Left hindlimb (tissue), 1 donor: Measurements from ENCODE around the gene ZFYVE21.

Source experiments
- DNase-seq: peaks from one replicate; pipeline ENCODE4 v3.0.0-alpha.2; 2018

The ZFYVE21 gene

DNA sequence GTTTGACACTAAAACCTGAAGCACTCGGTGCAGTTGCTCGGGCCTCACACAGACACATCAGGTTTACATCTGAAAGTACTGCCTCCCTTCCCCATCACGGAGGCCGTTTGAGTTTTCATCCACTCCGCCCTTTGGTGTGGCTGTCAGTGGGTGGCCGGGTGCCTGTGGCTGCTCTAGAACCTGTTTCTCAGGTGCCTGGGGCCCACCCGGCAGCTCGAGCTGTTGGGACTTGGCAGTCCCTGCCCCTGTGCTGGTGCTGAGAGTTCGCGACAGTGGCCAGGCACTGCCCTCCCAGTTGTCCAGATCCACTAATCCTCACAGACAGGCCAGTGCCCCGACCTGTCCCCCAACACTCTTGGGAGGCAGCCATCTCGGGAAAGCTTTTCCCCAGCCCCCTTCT lies 22.7 kb upstream of the ZFYVE21 start:
- DNase-seq = no peak

DNA sequence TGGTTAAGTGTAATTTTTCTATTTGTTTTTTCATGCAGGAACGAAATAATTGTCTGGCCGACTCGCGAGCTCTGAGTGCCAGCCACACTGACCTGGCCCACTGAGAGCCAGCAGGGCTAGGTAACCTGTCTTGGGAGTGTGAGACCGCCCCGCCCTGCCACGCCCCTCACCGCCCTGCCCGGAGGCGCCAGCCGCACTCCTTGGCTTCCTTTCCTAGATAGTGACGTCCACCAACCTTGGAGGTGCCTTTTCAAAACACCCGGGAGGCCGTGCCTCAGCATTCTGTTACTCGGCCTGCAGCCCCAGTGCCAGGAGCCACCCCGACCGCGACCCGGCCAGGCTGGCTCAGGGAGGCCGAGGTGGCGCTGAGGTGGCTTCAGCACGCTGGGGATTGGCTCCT lies 22.1 kb upstream of the ZFYVE21 start:
- DNase-seq = no peak

DNA sequence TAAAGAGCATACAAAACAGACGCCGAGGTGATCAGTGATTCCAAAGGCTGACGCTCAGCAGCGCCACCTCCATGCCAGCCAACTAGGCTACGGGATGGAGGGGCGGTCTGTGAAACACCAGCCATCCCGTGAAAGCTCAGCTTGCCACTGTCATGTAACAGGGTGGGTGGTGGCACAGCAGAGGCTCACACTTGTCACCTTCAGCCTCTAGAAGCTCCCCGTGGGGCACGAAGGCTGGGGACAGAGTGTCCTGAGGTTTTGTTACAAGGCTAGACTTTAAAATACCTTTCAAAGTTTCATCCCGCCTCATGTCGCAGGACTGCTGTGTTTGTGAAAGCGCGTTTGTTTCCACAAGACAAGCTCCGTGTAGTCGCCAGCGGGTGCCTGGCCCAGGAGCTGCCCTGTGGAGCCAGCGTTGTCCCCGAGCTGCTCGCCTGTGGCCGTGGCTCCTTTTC lies 21.0 kb upstream of the ZFYVE21 start:
- DNase-seq = no peak

DNA sequence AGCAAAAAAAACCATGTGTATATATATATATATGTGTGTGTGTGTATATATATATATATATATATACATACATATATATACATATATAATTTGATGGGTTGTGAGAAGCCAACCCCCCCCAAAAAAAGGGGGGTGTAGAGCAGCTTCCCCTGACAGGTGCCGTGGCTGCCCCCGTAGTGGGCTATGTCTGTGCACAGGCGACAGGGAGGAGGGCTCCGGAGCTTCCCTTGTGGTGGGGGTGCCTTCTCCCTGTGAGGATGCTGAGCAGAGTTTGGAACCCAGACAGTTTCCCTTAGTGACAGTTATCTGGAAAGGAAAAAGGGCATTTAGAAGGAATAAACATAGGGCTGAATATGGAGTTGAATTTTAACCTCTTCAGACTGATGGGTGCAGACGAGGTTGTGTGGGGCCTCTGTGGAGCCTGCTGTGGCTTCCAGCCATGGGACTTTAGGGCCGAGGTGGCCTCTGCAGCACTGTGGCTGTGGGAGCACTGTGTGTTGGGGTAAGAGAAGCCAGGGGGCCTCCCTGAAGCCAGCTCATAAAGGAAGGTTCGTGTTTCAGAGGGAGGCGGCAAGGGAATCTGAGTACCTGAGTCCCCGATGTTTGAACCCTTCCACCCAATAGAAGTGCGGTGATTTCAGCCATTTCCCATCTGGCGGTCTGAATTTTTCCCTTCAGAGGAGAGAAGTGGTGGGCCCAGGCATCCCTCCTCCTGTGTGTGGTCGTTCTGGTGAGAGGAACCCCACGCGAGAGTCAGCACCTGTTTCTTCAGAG lies 20.1 kb upstream of the ZFYVE21 start:
- no peak for DNase-seq

DNA sequence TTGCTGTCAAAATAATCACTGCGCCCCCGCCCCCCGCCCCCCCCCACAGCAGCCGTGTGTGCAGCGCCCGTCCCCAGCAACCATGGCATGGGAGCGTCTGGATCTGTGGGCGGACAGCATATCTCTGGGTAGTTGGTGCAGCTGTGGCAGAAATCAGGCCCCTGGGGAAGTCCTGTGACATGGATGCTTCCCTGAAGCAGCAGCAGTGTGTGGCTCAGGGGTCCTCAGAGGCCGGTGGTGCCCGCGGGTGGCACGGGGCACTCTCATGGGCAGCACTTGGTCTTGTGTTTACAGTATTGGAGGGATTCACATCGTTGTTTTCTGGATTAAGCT lies 19.6 kb upstream of the ZFYVE21 start:
- no peak for DNase-seq

DNA sequence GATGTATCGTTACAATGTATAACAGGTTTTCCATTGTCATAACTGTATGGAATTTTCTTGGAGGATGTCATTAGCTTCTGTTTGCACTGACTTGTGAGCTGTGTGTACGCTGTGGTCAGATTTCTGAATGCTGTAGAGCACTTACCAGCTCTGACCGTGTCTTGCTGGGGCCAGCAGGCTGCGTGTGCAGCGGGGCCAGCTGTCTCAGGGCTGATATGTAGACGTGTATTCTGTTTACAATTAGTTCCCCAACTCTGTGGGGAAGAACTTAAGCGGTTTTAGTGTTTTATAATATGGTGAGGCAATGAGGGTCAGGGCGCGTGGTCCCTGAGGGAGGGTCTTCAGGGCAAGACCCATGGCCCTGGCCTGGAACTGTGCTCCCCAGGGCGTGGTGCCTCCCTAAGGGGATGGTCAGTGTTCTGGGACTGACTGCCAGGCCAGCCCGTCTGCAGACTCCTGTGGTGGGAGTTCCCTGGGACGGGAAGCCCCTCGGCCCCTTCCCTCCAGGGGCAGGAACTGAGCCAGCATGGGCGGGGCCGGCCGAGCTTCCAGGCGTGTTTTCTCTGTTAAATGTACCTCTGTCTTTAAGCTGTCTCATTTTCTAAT lies 19.0 kb upstream of the ZFYVE21 start:
- peak; percentile 82 for DNase-seq

DNA sequence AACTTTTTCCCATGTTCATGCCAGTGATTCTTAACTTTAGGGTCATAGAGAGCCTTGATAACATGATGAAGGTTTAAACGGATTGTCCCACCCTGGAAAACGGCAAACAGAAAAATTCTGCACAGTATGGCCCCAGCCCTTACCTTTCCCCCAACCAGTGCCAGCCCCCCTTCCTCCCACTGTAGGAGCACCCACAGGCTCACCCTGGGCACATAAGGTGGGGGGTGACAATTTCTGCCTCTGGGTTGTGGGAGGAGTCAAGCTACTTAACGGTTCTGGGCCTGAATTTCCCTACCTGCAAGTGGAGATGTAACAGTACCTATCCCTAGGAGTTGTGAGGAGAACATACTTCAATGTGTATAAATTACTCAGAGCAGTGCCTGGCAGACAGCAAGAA lies 18.4 kb upstream of the ZFYVE21 start:
- DNase-seq = no peak

DNA sequence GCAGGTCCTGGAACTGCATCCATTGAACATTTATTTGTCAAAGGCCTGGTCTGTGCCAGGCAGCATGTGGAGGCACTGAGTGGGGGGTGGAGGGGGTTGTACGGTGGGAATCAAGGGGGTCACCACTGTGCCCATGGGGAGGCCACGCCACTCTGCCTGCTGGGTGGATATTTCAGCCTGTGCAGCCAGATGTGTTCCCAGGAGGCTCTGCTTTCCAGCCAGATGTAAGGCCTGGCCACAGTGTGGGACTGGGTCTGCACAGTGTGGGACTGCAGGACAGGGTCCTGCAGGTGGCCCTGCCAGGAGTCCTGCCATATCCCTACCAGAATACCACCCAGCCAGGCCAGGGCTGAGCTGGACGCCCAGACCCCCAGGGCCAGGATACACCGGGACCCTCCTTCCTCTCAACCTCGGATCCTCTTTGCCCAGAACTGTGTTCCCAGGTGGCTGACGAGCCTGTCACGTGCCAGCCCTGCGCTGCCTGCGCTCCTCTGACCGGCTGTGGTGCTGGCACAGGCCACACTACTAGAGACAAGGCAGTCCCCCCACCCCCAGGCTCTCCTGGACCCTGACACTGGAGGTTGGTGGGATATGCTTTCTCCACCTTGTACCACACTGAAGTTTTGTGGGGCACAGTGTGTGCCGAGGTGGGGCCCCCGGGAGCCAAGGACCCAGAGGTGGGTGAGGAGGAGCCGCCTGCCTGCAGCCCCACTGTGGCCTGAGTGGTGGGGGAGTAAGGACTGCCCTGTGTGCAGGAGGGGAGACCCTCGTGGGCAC lies 17.8 kb upstream of the ZFYVE21 start:
- DNase-seq = no peak

DNA sequence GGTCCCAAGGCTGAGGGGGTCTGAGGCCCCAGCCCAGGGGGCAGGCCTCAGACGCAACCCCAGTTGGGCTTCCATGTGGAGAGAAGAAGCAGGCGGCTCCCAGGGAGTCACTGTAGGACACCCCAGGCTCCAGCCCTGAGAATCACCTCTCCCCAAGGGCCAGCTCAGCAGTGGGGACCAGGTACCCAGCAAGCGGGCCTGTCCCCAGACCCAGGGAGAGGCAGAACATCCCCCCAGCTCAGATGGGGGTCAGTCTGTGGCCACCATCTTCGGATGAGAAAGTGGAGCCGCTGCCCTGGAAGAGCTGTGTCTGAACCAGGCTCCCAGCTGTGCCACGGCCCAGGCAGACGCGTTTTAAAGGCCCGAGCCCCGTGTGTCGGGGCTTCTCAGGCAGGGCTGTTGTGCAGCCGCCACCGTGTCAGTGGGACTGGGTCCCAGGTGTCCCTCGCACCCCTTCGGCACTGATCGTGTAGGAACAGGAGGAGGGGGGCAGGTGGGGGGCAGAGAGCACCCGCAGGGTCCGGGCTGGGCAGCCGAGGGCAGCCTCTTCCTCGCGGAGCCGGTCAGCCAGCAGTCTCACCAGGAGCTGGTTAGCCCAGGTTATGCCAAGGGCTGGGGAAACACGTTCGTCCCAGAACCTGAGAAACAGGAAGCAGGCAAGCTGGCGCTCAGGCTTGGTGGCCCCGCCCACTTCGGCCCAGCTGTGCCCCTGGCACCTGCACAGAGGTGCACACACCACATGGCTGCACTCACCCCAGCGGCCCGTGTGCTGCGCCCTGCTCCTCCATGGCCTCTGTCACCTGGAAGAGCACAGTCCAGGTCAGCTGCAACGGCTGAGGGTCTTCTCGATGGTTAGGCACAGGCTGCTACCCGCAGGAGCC lies 17.0 kb upstream of the ZFYVE21 start:
- no peak for DNase-seq

DNA sequence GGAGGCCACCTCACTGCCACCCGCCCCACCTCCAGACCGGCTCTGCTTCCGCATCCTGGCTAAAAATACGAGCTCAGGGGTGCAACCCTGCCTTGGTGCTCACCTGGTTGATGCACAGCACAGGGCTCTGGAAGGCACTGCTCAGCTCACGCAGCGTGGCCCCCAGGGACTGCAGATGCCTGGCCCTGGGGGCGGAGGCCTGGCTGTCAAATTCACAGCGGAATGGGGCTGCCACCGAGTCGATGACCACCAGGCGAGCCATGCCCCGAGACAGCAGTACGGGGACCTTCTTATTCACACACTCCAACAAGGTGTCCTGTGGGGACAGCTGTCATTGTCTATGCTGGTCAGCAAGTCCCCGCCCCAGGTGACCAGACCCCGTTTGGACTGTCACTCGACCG lies 16.3 kb upstream of the ZFYVE21 start:
- DNase-seq = no peak

DNA sequence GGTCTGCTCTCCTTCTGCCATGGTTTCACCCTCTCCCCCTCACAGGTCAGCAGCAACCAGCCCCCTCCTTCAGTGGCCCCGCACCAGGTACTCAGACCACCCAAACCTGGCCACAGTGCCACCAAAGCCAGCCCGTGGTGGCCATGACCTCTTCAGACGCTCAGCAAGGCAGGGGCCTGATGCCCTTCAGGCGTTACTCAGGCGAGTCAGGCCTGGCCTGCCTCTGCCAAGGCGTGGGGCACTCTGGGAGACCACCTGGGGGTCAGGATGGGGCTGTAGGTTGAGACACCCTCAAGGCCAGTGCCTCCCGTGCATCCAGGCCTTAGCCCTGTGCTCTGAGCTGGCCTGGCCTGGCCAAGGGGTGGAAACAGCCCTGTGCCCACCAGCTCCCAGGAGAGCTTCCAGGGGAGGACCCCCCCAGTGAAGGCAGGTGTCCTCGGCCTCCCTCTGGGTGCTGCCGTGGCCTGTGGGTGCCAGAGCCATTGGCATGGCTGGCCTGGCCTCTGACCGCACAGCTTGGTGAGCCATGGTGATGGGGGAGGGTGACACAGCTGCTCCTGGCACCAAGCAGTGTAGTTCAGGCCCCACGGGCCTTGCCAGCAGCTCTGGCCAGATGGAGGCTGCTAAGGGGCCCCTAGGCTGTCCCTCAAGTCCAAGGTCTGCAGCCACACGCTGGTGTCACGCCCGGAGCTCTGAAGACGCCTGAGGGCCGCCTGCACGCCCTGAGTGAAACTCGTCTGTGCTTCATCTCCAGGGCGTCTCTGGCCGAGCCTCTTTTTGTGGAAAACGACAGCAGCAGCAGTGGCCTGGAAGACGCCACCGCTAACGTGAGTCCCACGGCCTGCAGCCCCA lies 15.5 kb upstream of the ZFYVE21 start:
- DNase-seq = no peak

DNA sequence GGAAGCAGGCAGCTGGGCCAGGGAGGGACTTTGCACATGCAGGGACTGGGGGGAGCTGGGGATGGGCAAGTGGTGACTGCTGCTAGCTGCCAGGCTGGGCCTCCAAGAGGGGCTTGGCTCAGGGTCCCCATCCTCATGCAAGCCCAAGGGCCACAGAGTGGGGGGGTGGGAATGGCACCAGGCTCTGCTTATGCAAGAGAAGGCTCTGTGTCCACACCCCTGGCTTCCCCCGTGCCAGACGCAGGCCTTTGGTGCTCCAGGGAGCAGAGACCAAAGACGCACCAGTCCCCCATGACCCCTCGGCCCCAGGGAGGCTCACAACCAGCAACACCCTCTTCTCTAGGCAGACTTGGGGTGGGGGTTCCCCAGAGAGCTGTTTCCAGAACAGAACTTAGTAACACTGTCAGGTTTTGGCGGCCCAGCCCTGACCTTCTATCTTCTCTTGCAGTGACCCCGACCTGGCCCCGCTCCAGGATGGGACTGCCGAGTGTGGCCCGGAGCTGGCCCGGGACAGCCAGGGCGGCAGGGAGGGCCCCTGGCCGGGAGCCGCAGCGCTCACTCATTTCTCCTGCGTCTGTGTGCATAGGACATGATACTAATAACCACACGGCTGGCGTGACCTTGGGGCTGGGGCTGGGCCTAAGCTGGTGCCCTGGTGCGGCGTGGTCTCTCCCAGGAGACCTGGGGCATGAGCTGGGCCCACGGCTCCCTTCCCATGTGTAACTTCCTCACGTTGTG lies 14.7 kb upstream of the ZFYVE21 start:
- DNase-seq = no peak

DNA sequence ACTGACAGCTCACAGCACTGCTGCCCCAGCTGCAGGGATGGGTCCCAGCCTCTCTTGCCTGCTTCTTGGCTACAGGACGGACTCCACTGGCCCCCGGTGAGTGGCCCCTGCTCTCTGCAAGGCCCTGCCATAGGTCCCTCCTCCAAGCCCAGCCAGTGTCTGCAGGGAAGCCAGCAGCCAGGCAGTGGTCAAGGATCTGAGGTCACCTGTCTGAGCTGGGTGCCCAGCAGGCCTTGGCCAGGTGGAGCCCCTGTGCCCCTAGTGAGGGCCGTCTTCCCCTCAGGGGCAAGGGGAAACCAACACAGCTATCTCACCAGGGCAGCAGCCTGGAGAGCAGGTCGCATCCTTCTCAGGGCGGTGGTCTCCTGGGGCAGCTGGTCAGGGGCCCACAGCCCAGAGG lies 13.5 kb upstream of the ZFYVE21 start:
- no peak for DNase-seq

DNA sequence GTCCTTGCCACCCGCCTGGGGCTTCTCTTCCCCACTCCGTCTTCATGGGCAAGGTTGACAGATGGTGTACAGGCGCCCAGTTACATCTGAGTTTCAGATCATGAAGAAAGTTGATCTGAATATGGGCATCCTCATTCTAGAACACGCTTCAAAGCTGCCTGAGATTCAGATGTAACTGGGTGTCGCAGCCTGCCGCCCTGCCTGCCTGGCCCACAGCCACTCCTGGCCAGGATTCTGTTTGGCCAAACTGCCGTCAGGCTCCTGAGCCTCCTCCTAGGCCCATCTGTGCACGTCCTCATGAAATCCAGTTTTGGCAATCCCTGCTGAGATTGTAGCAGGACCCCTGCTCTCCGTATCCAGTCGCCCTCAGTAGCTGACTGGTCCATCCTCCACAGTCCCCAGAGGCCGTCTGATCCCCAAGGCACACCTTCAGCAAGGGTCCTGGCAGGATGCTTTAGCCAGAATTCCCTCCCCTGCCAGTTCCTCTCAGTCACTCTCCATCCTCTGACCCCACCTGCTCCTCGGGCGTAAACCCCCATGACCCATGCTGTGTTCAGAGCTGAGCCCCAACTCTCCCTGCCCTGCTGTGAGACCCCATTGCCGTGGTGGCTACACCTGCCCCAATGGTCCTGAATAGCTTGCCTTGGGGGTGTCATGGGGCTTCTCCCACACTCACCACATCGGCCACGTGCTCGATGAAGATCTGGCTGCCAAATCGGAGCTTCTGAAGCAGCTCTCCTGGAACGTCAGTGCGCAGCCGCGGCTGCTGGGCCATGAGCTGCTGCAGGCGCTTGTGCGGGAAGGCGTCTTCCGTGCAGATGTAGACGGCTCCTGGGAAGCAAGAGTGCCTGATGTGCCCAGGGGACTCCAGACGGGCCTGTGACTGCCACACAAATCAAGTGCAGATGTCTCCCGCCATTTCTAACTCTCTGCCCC lies 12.8 kb upstream of the ZFYVE21 start:
- DNase-seq = no peak

DNA sequence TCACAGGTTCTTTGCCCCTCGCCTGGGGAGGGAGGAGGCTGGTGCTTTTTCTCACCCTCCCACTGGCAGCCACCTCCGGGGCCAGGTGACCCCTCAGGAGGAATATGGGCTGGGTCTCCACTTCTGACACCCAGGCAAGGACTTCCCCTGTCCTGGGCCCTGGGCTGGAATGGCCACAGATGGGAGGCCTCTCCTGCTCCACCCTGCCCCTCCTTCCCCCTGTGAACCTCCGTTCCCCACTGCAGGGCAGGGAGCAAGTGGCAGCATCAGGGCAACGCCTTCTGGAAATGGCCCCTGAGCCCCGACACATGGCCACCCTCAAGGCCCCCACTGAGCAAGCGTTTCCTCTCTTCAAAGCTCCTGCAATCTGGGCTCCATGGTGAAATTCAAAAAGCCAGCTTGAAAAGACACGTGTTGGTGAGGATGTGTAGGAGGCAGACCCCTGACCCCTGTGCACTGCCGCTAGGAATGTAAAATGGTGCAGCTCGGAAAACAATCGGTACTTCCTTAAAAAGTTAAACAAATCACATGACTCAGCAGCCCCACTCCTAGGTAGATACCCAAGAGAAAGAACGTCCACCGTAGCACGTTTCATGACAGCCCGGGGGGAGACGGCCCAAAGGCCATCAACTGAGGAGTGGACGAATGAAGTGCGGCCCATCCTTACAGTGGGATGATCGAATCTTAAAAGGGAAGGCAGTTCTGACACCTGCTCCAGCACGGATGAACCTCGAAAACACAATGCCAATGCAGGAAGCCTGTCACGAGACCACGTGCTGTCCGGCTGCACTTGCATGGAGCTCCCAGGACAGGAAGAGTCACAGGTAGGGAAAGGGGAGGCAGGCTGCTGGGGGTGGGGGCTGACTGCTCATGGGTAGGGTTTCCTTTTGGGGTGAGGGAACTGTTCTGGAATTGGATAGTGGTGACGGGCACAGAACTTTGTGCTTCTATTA lies 11.9 kb upstream of the ZFYVE21 start:
- DNase-seq = no peak

DNA sequence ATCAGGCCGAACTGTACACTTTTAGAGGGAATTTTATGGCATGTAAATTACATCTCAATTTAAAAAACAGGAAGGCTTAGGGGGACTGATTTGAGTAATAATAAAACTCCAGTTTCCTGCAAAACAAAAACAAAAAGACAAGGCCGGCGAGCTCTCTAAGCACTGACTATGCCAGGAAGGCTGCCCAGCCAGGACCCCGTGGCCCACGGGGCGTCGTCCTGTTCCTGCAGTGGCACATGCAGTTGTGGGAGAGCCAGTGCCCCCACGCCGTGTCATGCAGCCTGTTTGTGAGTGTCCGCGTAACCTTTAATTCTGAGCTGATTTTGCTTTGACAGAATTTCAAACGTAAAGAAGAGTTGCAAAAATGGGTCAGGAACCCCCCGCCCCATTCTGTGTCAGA lies 10.9 kb upstream of the ZFYVE21 start:
- no peak for DNase-seq

DNA sequence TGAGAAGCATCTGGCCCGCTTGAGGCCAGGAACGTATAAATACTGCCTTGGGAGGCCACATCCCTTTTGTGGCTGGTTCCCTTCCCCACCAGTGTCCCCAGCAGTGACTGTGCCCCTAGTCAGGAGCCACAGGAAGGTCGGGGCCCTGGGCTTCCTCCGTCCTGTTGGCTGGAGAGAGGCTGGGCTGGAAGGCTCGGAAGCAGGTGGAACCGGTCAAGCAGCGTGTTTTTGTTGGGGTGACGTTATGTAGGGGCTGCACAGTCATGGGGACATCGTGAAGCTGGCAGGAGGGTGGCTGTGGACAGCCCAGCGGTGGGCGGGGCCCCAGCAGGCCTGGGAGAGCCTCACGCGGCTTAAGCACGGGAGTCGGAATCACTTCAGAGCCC lies 10.5 kb upstream of the ZFYVE21 start:
- DNase-seq = no peak

DNA sequence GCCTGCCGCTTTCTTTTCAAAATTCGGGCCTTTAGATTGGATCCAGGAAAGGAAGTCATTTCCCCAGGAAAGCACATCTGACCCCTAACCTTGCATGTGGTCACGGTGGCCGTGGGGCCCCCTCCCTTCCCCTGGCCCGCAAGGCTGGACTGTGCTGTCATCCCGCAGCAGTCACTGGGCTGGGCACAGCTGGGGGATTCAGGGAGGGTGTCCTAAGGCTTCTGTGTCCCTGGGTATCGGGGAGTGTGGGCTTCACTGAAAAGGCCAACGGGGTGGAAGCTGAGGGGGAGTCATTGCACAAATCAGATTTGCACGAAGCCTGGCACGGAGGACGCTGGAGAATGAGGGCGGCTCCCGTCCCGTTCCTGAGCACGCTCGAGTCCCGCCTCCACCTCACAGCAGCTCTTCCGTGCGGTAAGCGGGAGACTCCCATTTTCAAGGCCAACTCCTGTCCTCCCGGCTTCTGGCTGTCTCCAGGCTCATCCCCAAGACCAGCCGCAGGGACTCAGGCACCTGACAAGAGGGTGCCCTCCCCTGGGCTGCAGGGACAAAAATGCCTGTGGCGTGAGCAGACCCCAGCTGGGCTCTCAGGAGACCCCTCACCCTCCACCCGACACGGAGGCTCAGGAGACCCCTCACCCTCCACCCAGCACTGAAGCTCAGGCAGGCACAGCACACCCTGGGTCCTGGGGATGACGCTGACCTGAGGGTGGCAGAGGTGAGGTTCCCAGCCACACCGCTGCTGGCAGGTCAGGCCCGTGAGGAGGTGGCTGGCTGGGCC lies 9.9 kb upstream of the ZFYVE21 start:
- DNase-seq = no peak
